ENCODE results near the gene KRT6B.
"Not testable (repeated sequence)": the region's sequence is repeated elsewhere in the genome, so short reads cannot be mapped to it uniquely, and the experiment has no call there.

KRT6B gene

GRCh38 chr12:52452101-52452500 lies at the start of gene KRT6B:
KRT6B (minus strand) TSS chr12:52452146; CDS start chr12:52452078, 68 bp downstream.
- no peak for DNase-seq (ENCODE audit: low read depth)
- H3K36me3 ChIP-seq (ENCODE audit: control insufficient read depth, insufficient read depth, low read length, severe bottlenecking) = no peaks in the 10 kb centered on the region
- H3K9ac ChIP-seq (ENCODE audit: low read length) = no peak within 1 kb of the TSS

GRCh38 chr12:52501490-52501889 lies 49.5 kb upstream of the KRT6B start:
- Histone ChIP-seq H3K27me3 (replicated peaks; ENCODE audit: control insufficient read depth, insufficient read depth, low read length) (peaks cover 9% of the 10 kb centered on the region), H3K4me1 (ENCODE audit: control insufficient read depth, insufficient read depth, low read length) (peaks cover 24% of the 10 kb centered on the region), H3K9ac (ENCODE audit: low read length) (no peak overlapping the region), H3K4me3 (ENCODE audit: low read length) (no peak overlapping the region), H3K9me3 (ENCODE audit: control insufficient read depth, low read length) (peaks cover 9% of the 10 kb centered on the region), H3K36me3 (ENCODE audit: control insufficient read depth, insufficient read depth, low read length, severe bottlenecking) (no peaks in the 10 kb centered on the region)
- no peak for DNase-seq (ENCODE audit: low read depth)

More at GRCh38 chr12:52452101-52452500, at the start of gene KRT6B:
- peaks cover 12% of the 10 kb centered on the region for H3K27me3 ChIP-seq (replicated peaks; ENCODE audit: control insufficient read depth, insufficient read depth, low read length)
- no peak within 1 kb of the TSS for H3K4me3 ChIP-seq (ENCODE audit: low read length)
- H3K9me3 ChIP-seq (ENCODE audit: control insufficient read depth, low read length) = no peaks in the 10 kb centered on the region
- no peaks in the 10 kb centered on the region for H3K4me1 ChIP-seq (ENCODE audit: control insufficient read depth, insufficient read depth, low read length)

- H3K9me3 ChIP-seq (ENCODE audit: control insufficient read depth, low read length); H3K4me3 ChIP-seq (ENCODE audit: low read length); H3K36me3 ChIP-seq (ENCODE audit: control insufficient read depth, insufficient read depth, low read length, severe bottlenecking); DNase-seq (ENCODE audit: low read depth); H3K27me3 ChIP-seq (replicated peaks; ENCODE audit: control insufficient read depth, insufficient read depth, low read length); H3K9ac ChIP-seq (ENCODE audit: low read length): not testable (repeated sequence)
- peaks cover 33% of the 10 kb centered on the region for H3K4me1 ChIP-seq (ENCODE audit: control insufficient read depth, insufficient read depth, low read length)
These were observed 48.6 kb upstream of the KRT6B start for GRCh38 chr12:52500574-52500973.

GRCh38 chr12:52499806-52500560 lies 48.0 kb upstream of the KRT6B start:
- peak; percentile 21 for DNase-seq (ENCODE audit: low read depth)
- H3K36me3 ChIP-seq (ENCODE audit: control insufficient read depth, insufficient read depth, low read length, severe bottlenecking) = no peaks in the 10 kb centered on the region
- H3K9ac ChIP-seq (ENCODE audit: low read length) = no peak overlapping the region
- no peak overlapping the region for H3K4me3 ChIP-seq (ENCODE audit: low read length)
- H3K9me3 ChIP-seq (ENCODE audit: control insufficient read depth, low read length) = peaks cover 9% of the 10 kb centered on the region
- H3K27me3 ChIP-seq (replicated peaks; ENCODE audit: control insufficient read depth, insufficient read depth, low read length) = no peaks in the 10 kb centered on the region
- peaks cover 39% of the 10 kb centered on the region for H3K4me1 ChIP-seq (ENCODE audit: control insufficient read depth, insufficient read depth, low read length)

- no peak overlapping the region for H3K4me3 ChIP-seq (ENCODE audit: low read length)
- H3K9ac ChIP-seq (ENCODE audit: low read length) = no peak overlapping the region
These were observed 47.0 kb upstream of the KRT6B start for GRCh38 chr12:52498946-52499345.

GRCh38 chr12:52497975-52498374 lies 46.0 kb upstream of the KRT6B start:
- Histone ChIP-seq H3K9me3 (ENCODE audit: control insufficient read depth, low read length) (peaks cover 6% of the 10 kb centered on the region), H3K4me1 (ENCODE audit: control insufficient read depth, insufficient read depth, low read length) (peaks cover 56% of the 10 kb centered on the region), H3K4me3 (ENCODE audit: low read length) (no peak overlapping the region), H3K36me3 (ENCODE audit: control insufficient read depth, insufficient read depth, low read length, severe bottlenecking) (no peaks in the 10 kb centered on the region), H3K9ac (ENCODE audit: low read length) (no peak overlapping the region), H3K27me3 (replicated peaks; ENCODE audit: control insufficient read depth, insufficient read depth, low read length) (no peaks in the 10 kb centered on the region)
- DNase-seq (ENCODE audit: low read depth) = no peak

More at GRCh38 chr12:52498946-52499345, 47.0 kb upstream of the KRT6B start:
- Histone ChIP-seq H3K9me3 (ENCODE audit: control insufficient read depth, low read length) (peaks cover 9% of the 10 kb centered on the region), H3K36me3 (ENCODE audit: control insufficient read depth, insufficient read depth, low read length, severe bottlenecking) (no peaks in the 10 kb centered on the region), H3K4me1 (ENCODE audit: control insufficient read depth, insufficient read depth, low read length) (peaks cover 49% of the 10 kb centered on the region), H3K27me3 (replicated peaks; ENCODE audit: control insufficient read depth, insufficient read depth, low read length) (no peaks in the 10 kb centered on the region)
- DNase-seq (ENCODE audit: low read depth) = no peak

GRCh38 chr12:52496590-52497071 lies 44.7 kb upstream of the KRT6B start:
- Histone ChIP-seq H3K27me3 (replicated peaks; ENCODE audit: control insufficient read depth, insufficient read depth, low read length) (peaks cover 9% of the 10 kb centered on the region), H3K4me1 (ENCODE audit: control insufficient read depth, insufficient read depth, low read length) (peaks cover 56% of the 10 kb centered on the region), H3K36me3 (ENCODE audit: control insufficient read depth, insufficient read depth, low read length, severe bottlenecking) (no peaks in the 10 kb centered on the region), H3K4me3 (ENCODE audit: low read length) (no peak overlapping the region), H3K9ac (ENCODE audit: low read length) (no peak overlapping the region), H3K9me3 (ENCODE audit: control insufficient read depth, low read length) (no peaks in the 10 kb centered on the region)
- DNase-seq (ENCODE audit: low read depth) = peak; percentile 26

- DNase-seq (ENCODE audit: low read depth) = no peak
- Histone ChIP-seq H3K9me3 (ENCODE audit: control insufficient read depth, low read length) (no peaks in the 10 kb centered on the region), H3K4me3 (ENCODE audit: low read length) (no peak overlapping the region), H3K4me1 (ENCODE audit: control insufficient read depth, insufficient read depth, low read length) (peaks cover 56% of the 10 kb centered on the region), H3K36me3 (ENCODE audit: control insufficient read depth, insufficient read depth, low read length, severe bottlenecking) (no peaks in the 10 kb centered on the region), H3K9ac (ENCODE audit: low read length) (peak overlapping the region; percentile 43), H3K27me3 (replicated peaks; ENCODE audit: control insufficient read depth, insufficient read depth, low read length) (peaks cover 15% of the 10 kb centered on the region)
These were observed 44.1 kb upstream of the KRT6B start for GRCh38 chr12:52496054-52496453.

- no peak overlapping the region for H3K4me3 ChIP-seq (ENCODE audit: low read length)
- DNase-seq (ENCODE audit: low read depth) = no peak
- no peaks in the 10 kb centered on the region for H3K36me3 ChIP-seq (ENCODE audit: control insufficient read depth, insufficient read depth, low read length, severe bottlenecking)
- H3K4me1 ChIP-seq (ENCODE audit: control insufficient read depth, insufficient read depth, low read length) = peaks cover 56% of the 10 kb centered on the region
- H3K9me3 ChIP-seq (ENCODE audit: control insufficient read depth, low read length) = peaks cover under 1% of the 10 kb centered on the region
- H3K9ac ChIP-seq (ENCODE audit: low read length) = peak overlapping the region; percentile 31
- H3K27me3 ChIP-seq (replicated peaks; ENCODE audit: control insufficient read depth, insufficient read depth, low read length) = peaks cover 18% of the 10 kb centered on the region
These were observed 43.4 kb upstream of the KRT6B start for GRCh38 chr12:52495389-52495788.

- Histone ChIP-seq H3K9ac (ENCODE audit: low read length) (peak overlapping the region; percentile 29), H3K4me3 (ENCODE audit: low read length) (peak overlapping the region; percentile 1), H3K9me3 (ENCODE audit: control insufficient read depth, low read length) (peaks cover 3% of the 10 kb centered on the region), H3K36me3 (ENCODE audit: control insufficient read depth, insufficient read depth, low read length, severe bottlenecking) (no peaks in the 10 kb centered on the region), H3K27me3 (replicated peaks; ENCODE audit: control insufficient read depth, insufficient read depth, low read length) (peaks cover 27% of the 10 kb centered on the region), H3K4me1 (ENCODE audit: control insufficient read depth, insufficient read depth, low read length) (peaks cover 51% of the 10 kb centered on the region)
- DNase-seq (ENCODE audit: low read depth) = peak; percentile 42
These were observed 42.6 kb upstream of the KRT6B start for GRCh38 chr12:52494518-52494917.

- H3K27me3 ChIP-seq (replicated peaks; ENCODE audit: control insufficient read depth, insufficient read depth, low read length) = peaks cover 29% of the 10 kb centered on the region
- H3K36me3 ChIP-seq (ENCODE audit: control insufficient read depth, insufficient read depth, low read length, severe bottlenecking) = no peaks in the 10 kb centered on the region
- H3K9me3 ChIP-seq (ENCODE audit: control insufficient read depth, low read length) = peaks cover 3% of the 10 kb centered on the region
- H3K4me3 ChIP-seq (ENCODE audit: low read length) = peak overlapping the region; percentile 1
- H3K4me1 ChIP-seq (ENCODE audit: control insufficient read depth, insufficient read depth, low read length) = peaks cover 47% of the 10 kb centered on the region
- H3K9ac ChIP-seq (ENCODE audit: low read length) = peak overlapping the region; percentile 29
- no peak for DNase-seq (ENCODE audit: low read depth)
These were observed 42.2 kb upstream of the KRT6B start for GRCh38 chr12:52494100-52494499.
